HEK293 (cell line): ENCODE results near the gene STUB1.

ENCODE experiments used
- EGR2 ChIP-seq: fragments of 450-650 bp; formaldehyde crosslinking; IDR thresholded peaks from 2 replicates; pipeline ENCODE4 v1.5.1; 2016; ENCODE audit warnings: low read depth, missing biosample characterization, missing genetic modification characterization
- GLIS1 ChIP-seq: fragments of 450-650 bp; formaldehyde crosslinking; IDR thresholded peaks from 2 replicates; pipeline ENCODE4 v1.5.1; 2016; ENCODE audit warnings: missing biosample characterization, missing genetic modification characterization
- KLF1 ChIP-seq: fragments of 450-650 bp; formaldehyde crosslinking; IDR thresholded peaks from 2 replicates; pipeline ENCODE4 v1.5.1; 2016; ENCODE audit warnings: missing biosample characterization, missing genetic modification characterization
- KLF9 ChIP-seq: fragments of 450-650 bp; formaldehyde crosslinking; IDR thresholded peaks from 2 replicates; pipeline ENCODE4 v1.5.1; 2016; ENCODE audit warnings: missing biosample characterization, missing genetic modification characterization, low read depth
- ZBTB8A ChIP-seq: fragments of 450-650 bp; formaldehyde crosslinking; IDR thresholded peaks from 2 replicates; pipeline ENCODE4 v1.5.1; 2016; ENCODE audit warnings: missing biosample characterization, missing genetic modification characterization
- ZFHX2 ChIP-seq: fragments of 450-650 bp; formaldehyde crosslinking; conservative IDR thresholded peaks from 2 replicates; pipeline ENCODE4 v1.5.1; 2016; ENCODE audit warnings: missing biosample characterization, missing genetic modification characterization
- ZNF202 ChIP-seq: fragments of 450-650 bp; formaldehyde crosslinking; IDR thresholded peaks from 2 replicates; pipeline ENCODE4 v1.5.1; 2016; ENCODE audit warnings: missing biosample characterization, missing genetic modification characterization, borderline replicate concordance
- ZNF404 ChIP-seq: fragments of 450-650 bp; formaldehyde crosslinking; IDR thresholded peaks from 2 replicates; pipeline ENCODE4 v1.5.1; 2017; ENCODE audit warnings: missing biosample characterization, missing genetic modification characterization
- ZNF785 ChIP-seq: fragments of 450-650 bp; formaldehyde crosslinking; IDR thresholded peaks from 2 replicates; pipeline ENCODE4 v1.5.1; 2016; ENCODE audit warnings: missing biosample characterization, missing genetic modification characterization
- ZNF791 ChIP-seq: fragments of 450-650 bp; formaldehyde crosslinking; IDR thresholded peaks from 2 replicates; pipeline ENCODE4 v1.5.1; 2016; ENCODE audit warnings: missing biosample characterization, missing genetic modification characterization
- TF ChIP-seq, protein P1 (sequence below): fragments of 450-650 bp; formaldehyde crosslinking; IDR thresholded peaks from 2 replicates; pipeline ENCODE4 v1.5.1; 2016; ENCODE audit warnings: missing biosample characterization, missing genetic modification characterization, borderline replicate concordance
- TF ChIP-seq, protein P2 (sequence below): IDR thresholded peaks from 2 replicates; pipeline ENCODE4 v1.6.1; 2011; ENCODE audit warnings: mild to moderate bottlenecking, low read depth, low read length, borderline replicate concordance
- TF ChIP-seq, protein P3 (sequence below): fragments of 450-650 bp; formaldehyde crosslinking; IDR thresholded peaks from 2 replicates; pipeline ENCODE4 v1.5.1; 2016; ENCODE audit warnings: missing biosample characterization, missing genetic modification characterization
- TF ChIP-seq, protein P4 (sequence below): fragments of 450-650 bp; formaldehyde crosslinking; conservative IDR thresholded peaks from 2 replicates; pipeline ENCODE4 v1.5.1; 2016; ENCODE audit warnings: low read depth, missing biosample characterization, missing genetic modification characterization

Gene STUB1

DNA sequence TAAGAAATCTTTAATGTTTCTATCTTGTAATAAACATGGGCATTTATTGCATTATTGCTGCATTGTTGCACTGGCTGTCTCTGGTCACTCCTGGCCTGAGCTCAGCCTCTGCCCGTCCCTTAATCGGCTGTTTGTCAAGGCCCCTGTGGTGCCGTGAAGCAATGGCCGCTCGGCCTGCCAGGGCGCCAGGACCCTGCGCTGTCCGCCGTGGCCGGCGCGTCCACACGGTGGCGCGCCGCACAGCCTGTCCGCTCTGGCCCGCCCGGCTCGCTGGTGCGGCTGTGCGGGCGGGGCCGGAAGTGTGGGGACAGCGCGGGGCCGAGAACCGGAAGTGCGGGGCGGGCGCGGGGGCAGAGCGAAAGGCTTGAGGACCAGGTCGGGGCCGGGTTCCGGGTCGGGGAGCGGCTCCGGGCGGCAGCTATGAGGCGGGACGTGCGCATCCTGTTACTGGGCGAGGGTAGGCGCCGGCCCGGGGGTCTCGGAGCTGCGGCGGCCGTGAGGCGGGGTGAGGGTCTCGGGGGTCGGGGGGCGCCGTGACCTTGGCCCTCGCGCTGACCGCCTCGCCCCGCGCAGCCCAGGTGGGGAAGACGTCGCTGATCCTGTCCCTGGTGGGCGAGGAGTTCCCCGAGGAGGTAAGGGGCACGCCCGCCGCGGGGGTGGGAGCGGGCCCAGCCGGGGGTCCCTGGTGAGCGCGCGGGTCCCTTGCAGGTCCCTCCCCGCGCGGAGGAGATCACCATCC, 12.3 kb upstream of the STUB1 start, which contains the start of gene RHOT2 (continued):
- TF ChIP-seq, protein P1, sequence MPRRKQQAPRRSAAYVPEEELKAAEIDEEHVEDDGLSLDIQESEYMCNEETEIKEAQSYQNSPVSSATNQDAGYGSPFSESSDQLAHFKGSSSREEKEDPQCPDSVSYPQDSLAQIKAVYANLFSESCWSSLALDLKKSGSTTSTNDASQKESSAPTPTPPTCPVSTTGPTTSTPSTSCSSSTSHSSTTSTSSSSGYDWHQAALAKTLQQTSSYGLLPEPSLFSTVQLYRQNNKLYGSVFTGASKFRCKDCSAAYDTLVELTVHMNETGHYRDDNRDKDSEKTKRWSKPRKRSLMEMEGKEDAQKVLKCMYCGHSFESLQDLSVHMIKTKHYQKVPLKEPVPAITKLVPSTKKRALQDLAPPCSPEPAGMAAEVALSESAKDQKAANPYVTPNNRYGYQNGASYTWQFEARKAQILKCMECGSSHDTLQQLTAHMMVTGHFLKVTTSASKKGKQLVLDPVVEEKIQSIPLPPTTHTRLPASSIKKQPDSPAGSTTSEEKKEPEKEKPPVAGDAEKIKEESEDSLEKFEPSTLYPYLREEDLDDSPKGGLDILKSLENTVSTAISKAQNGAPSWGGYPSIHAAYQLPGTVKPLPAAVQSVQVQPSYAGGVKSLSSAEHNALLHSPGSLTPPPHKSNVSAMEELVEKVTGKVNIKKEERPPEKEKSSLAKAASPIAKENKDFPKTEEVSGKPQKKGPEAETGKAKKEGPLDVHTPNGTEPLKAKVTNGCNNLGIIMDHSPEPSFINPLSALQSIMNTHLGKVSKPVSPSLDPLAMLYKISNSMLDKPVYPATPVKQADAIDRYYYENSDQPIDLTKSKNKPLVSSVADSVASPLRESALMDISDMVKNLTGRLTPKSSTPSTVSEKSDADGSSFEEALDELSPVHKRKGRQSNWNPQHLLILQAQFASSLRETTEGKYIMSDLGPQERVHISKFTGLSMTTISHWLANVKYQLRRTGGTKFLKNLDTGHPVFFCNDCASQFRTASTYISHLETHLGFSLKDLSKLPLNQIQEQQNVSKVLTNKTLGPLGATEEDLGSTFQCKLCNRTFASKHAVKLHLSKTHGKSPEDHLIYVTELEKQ (tag by site-specific recombination): no peak
- 0 out of 2 replicates have a peak, but pooled peaks have one; percentile 14 for TF ChIP-seq KLF1 (tag by site-specific recombination)
- no peak for TF ChIP-seq ZNF791 (tag by site-specific recombination)
- TF ChIP-seq ZNF202 (tag by site-specific recombination): no peak
- TF ChIP-seq ZNF404 (tag by site-specific recombination): no peak
- peak; percentile 75 for TF ChIP-seq ZFHX2 (tag by site-specific recombination)
- TF ChIP-seq, protein P2, sequence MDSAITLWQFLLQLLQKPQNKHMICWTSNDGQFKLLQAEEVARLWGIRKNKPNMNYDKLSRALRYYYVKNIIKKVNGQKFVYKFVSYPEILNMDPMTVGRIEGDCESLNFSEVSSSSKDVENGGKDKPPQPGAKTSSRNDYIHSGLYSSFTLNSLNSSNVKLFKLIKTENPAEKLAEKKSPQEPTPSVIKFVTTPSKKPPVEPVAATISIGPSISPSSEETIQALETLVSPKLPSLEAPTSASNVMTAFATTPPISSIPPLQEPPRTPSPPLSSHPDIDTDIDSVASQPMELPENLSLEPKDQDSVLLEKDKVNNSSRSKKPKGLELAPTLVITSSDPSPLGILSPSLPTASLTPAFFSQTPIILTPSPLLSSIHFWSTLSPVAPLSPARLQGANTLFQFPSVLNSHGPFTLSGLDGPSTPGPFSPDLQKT: peak; percentile 31; the same call in 1 of the 2 replicates
- TF ChIP-seq, protein P3, sequence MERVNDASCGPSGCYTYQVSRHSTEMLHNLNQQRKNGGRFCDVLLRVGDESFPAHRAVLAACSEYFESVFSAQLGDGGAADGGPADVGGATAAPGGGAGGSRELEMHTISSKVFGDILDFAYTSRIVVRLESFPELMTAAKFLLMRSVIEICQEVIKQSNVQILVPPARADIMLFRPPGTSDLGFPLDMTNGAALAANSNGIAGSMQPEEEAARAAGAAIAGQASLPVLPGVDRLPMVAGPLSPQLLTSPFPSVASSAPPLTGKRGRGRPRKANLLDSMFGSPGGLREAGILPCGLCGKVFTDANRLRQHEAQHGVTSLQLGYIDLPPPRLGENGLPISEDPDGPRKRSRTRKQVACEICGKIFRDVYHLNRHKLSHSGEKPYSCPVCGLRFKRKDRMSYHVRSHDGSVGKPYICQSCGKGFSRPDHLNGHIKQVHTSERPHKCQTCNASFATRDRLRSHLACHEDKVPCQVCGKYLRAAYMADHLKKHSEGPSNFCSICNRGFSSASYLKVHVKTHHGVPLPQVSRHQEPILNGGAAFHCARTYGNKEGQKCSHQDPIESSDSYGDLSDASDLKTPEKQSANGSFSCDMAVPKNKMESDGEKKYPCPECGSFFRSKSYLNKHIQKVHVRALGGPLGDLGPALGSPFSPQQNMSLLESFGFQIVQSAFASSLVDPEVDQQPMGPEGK (tag by site-specific recombination): peak; percentile 86
- TF ChIP-seq ZNF785 (tag by site-specific recombination): no peak
- TF ChIP-seq, protein P4, sequence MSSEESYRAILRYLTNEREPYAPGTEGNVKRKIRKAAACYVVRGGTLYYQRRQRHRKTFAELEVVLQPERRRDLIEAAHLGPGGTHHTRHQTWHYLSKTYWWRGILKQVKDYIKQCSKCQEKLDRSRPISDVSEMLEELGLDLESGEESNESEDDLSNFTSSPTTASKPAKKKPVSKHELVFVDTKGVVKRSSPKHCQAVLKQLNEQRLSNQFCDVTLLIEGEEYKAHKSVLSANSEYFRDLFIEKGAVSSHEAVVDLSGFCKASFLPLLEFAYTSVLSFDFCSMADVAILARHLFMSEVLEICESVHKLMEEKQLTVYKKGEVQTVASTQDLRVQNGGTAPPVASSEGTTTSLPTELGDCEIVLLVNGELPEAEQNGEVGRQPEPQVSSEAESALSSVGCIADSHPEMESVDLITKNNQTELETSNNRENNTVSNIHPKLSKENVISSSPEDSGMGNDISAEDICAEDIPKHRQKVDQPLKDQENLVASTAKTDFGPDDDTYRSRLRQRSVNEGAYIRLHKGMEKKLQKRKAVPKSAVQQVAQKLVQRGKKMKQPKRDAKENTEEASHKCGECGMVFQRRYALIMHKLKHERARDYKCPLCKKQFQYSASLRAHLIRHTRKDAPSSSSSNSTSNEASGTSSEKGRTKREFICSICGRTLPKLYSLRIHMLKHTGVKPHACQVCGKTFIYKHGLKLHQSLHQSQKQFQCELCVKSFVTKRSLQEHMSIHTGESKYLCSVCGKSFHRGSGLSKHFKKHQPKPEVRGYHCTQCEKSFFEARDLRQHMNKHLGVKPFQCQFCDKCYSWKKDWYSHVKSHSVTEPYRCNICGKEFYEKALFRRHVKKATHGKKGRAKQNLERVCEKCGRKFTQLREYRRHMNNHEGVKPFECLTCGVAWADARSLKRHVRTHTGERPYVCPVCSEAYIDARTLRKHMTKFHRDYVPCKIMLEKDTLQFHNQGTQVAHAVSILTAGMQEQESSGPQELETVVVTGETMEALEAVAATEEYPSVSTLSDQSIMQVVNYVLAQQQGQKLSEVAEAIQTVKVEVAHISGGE: peak; percentile 94
- peak; percentile 34; the same call in 1 of the 2 replicates for TF ChIP-seq ZBTB8A (tag by site-specific recombination)
- TF ChIP-seq GLIS1 (tag by site-specific recombination): 0 out of 2 replicates have a peak, but pooled peaks have one; percentile 39
- TF ChIP-seq KLF9 (tag by site-specific recombination): peak; percentile 37; the same call in 1 of the 2 replicates
- TF ChIP-seq EGR2: peak; percentile 37; the same call in 1 of the 2 replicates
